Fibroblast of lung (primary cell): Measurements from ENCODE around the gene KDR.

Experiments
- EZH2 ChIP-seq: IDR thresholded peaks from 2 replicates; pipeline ENCODE4 v1.5.1; 2012; ENCODE audit warnings: low read length, control low read depth, mild to moderate bottlenecking; ENCODE audit errors: missing control alignments
- TF ChIP-seq, protein P1 (sequence below), 2 donors: IDR thresholded peaks in 1 of 2; conservative IDR thresholded peaks in 1 of 2; 1 replicate in 1 of 2; 2 replicates in 1 of 2; pipeline ENCODE4 v1.5.1; 2011 to 2012; ENCODE audit warnings: low read length in 2 of 2, control low read depth in 1 of 2, inconsistent platforms in 1 of 2, low read depth in 1 of 2, mild to moderate bottlenecking in 1 of 2

GRCh38 chr4:55029821-55030503 lies 95.4 kb downstream of the KDR start:
- TF ChIP-seq, protein P1, sequence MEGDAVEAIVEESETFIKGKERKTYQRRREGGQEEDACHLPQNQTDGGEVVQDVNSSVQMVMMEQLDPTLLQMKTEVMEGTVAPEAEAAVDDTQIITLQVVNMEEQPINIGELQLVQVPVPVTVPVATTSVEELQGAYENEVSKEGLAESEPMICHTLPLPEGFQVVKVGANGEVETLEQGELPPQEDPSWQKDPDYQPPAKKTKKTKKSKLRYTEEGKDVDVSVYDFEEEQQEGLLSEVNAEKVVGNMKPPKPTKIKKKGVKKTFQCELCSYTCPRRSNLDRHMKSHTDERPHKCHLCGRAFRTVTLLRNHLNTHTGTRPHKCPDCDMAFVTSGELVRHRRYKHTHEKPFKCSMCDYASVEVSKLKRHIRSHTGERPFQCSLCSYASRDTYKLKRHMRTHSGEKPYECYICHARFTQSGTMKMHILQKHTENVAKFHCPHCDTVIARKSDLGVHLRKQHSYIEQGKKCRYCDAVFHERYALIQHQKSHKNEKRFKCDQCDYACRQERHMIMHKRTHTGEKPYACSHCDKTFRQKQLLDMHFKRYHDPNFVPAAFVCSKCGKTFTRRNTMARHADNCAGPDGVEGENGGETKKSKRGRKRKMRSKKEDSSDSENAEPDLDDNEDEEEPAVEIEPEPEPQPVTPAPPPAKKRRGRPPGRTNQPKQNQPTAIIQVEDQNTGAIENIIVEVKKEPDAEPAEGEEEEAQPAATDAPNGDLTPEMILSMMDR (conservative IDR thresholded peaks at IDR 0.05 in 1 of 2, IDR thresholded peaks at IDR 0.05 in 1 of 2; ENCODE audit: low read depth in 1 of 2, low read length in 2 of 2) = no peak
- no peak for TF ChIP-seq EZH2
